Measurements from ENCODE around the gene VAV3.

GRCh38 chr1:107594536-107594935 lies 370.4 kb downstream of the VAV3 start:
- no peak for TF ChIP-seq POLR2AphosphoS5 (IDR thresholded peaks at IDR 0.05)
- no peak for TF ChIP-seq CTCF (IDR thresholded peaks at IDR 0.05)
- TF ChIP-seq POLR2A (IDR thresholded peaks at IDR 0.05): no peak

All from transverse colon (tissue), 4 donors.